ENCODE data around the gene ZNF581.

GRCh38 chr19:55686311-55687050 is 43.0 kb downstream of the ZNF581 start:
- TF ChIP-seq CTCF (IDR thresholded peaks at IDR 0.05; ENCODE audit: insufficient read depth, low read length) (no peak), POLR2AphosphoS5 (IDR thresholded peaks at IDR 0.05; ENCODE audit: low read depth) (no peak), REST (IDR thresholded peaks at IDR 0.05; ENCODE audit: insufficient replicate concordance, low read depth) (no peak), SPI1 (IDR thresholded peaks at IDR 0.05; ENCODE audit: borderline replicate concordance, low read depth) (no peak), GABPA (IDR thresholded peaks at IDR 0.05; ENCODE audit: low read depth) (no peak)
